ENCODE data around the gene BLCAP.

DNA sequence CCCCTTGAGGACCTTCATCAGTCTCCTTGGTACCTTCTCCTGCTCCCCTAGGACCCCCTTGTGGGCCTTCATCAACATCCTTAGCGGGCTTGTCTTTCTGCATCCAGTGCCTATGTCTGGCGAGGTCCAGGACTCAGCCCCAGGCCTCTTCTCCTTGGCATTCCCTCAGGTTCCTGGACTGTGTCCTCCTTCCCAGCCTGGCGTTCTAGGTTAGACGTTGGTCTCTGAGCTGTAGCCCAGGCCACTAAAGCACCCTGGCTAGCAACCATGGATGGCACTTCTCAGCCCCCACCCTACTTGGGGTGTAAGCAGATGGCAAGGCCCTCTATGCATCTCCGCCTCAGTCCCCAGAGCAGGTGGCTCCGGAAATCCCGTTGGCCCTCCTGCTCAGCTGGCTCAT is 58.1 kb downstream of the BLCAP start:
- no peak for TF ChIP-seq POLR2A (IDR thresholded peaks at IDR 0.05)
- TF ChIP-seq, protein P1, sequence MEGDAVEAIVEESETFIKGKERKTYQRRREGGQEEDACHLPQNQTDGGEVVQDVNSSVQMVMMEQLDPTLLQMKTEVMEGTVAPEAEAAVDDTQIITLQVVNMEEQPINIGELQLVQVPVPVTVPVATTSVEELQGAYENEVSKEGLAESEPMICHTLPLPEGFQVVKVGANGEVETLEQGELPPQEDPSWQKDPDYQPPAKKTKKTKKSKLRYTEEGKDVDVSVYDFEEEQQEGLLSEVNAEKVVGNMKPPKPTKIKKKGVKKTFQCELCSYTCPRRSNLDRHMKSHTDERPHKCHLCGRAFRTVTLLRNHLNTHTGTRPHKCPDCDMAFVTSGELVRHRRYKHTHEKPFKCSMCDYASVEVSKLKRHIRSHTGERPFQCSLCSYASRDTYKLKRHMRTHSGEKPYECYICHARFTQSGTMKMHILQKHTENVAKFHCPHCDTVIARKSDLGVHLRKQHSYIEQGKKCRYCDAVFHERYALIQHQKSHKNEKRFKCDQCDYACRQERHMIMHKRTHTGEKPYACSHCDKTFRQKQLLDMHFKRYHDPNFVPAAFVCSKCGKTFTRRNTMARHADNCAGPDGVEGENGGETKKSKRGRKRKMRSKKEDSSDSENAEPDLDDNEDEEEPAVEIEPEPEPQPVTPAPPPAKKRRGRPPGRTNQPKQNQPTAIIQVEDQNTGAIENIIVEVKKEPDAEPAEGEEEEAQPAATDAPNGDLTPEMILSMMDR (IDR thresholded peaks at IDR 0.05) = no peak
